ENCODE data around the gene SLC12A8.

SLC12A8 gene

DNA sequence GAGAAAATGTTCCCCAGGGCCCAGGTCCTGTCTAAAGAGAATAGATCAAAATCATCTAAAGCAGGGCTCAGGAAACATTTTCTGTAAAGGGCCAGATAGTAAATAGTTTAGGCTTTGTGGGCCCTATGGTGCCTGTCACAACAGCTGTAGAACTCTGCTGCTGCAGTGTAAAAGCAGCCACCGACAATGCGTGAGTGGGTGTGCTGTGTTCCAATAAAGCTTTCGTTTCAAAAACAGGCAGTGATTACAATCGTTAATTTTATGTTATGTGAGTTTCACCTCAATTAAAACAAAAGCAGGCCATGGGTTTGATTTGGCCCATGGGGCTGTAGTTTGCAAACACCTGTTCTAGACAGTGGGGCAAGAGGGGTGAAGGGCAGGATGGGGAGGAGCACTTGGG, 144.3 kb downstream of the SLC12A8 start:
- Histone ChIP-seq H3F3A (ENCODE audit: low read depth) (no peaks in the 10 kb centered on the region), H3K4me1 (ENCODE audit: insufficient read depth, low read length, poor library complexity, severe bottlenecking) (peaks cover 9% of the 10 kb centered on the region), H3K9me2 (replicated peaks; ENCODE audit: low read depth, low read length) (no peaks in the 10 kb centered on the region), H3K9me3 (ENCODE audit: insufficient read depth, low read depth, low read length) (no peaks in the 10 kb centered on the region), H3K36me3 (ENCODE audit: insufficient read depth, low read length) (no peaks in the 10 kb centered on the region), H4K20me1 (ENCODE audit: insufficient read depth, low read length, poor library complexity, severe bottlenecking) (no peaks in the 10 kb centered on the region), H3K27me3 (ENCODE audit: insufficient read depth, low read length, poor library complexity, severe bottlenecking) (peaks cover 6% of the 10 kb centered on the region), H3K4me2 (ENCODE audit: low read depth, low read length, poor library complexity, severe bottlenecking) (no peak overlapping the region), H2AFZ (ENCODE audit: low read length) (no peak overlapping the region), H3K4me3 (ENCODE audit: low read length, poor library complexity, severe bottlenecking) (no peak overlapping the region), H3K79me2 (ENCODE audit: insufficient read depth, low read length) (no peaks in the 10 kb centered on the region), H3K9ac (ENCODE audit: low read depth, low read length, poor library complexity, severe bottlenecking) (no peak overlapping the region)
- TF ChIP-seq EZH2phosphoT487 (IDR thresholded peaks at IDR 0.05; ENCODE audit: borderline replicate concordance): no peak
- TF ChIP-seq, protein P1, sequence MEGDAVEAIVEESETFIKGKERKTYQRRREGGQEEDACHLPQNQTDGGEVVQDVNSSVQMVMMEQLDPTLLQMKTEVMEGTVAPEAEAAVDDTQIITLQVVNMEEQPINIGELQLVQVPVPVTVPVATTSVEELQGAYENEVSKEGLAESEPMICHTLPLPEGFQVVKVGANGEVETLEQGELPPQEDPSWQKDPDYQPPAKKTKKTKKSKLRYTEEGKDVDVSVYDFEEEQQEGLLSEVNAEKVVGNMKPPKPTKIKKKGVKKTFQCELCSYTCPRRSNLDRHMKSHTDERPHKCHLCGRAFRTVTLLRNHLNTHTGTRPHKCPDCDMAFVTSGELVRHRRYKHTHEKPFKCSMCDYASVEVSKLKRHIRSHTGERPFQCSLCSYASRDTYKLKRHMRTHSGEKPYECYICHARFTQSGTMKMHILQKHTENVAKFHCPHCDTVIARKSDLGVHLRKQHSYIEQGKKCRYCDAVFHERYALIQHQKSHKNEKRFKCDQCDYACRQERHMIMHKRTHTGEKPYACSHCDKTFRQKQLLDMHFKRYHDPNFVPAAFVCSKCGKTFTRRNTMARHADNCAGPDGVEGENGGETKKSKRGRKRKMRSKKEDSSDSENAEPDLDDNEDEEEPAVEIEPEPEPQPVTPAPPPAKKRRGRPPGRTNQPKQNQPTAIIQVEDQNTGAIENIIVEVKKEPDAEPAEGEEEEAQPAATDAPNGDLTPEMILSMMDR (conservative IDR thresholded peaks at IDR 0.05; ENCODE audit: low read length): no peak

DNA sequence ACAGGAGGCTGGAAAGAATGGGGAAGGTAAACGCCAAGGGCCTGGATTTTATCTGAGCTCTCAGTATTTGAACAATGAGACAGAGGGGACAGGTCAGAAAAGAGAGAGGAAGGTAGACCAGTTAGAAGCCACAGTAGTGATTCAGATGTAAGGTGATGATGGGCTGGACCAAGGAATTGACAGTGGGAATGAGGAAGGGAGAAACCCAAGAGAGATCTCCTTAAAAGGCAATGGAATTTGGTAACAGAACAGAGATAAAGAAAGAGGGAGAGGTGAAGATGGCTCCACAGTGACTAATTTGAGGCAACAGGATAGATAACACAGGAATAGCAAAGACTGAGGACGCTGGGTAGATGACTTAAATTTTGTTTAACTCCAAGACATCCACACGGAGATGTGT, 145.3 kb downstream of the SLC12A8 start:
- Histone ChIP-seq H3K9ac (ENCODE audit: low read depth, low read length, poor library complexity, severe bottlenecking) (no peak overlapping the region), H3K27me3 (ENCODE audit: insufficient read depth, low read length, poor library complexity, severe bottlenecking) (peaks cover 10% of the 10 kb centered on the region), H3K4me1 (ENCODE audit: insufficient read depth, low read length, poor library complexity, severe bottlenecking) (peaks cover 9% of the 10 kb centered on the region), H2AFZ (ENCODE audit: low read length) (no peak overlapping the region), H3K4me3 (ENCODE audit: low read length, poor library complexity, severe bottlenecking) (no peak overlapping the region), H4K20me1 (ENCODE audit: insufficient read depth, low read length, poor library complexity, severe bottlenecking) (no peaks in the 10 kb centered on the region), H3K36me3 (ENCODE audit: insufficient read depth, low read length) (no peaks in the 10 kb centered on the region), H3F3A (ENCODE audit: low read depth) (no peaks in the 10 kb centered on the region), H3K4me2 (ENCODE audit: low read depth, low read length, poor library complexity, severe bottlenecking) (no peak overlapping the region), H3K79me2 (ENCODE audit: insufficient read depth, low read length) (no peaks in the 10 kb centered on the region), H3K9me2 (replicated peaks; ENCODE audit: low read depth, low read length) (no peaks in the 10 kb centered on the region), H3K9me3 (ENCODE audit: insufficient read depth, low read depth, low read length) (no peaks in the 10 kb centered on the region)
- TF ChIP-seq EZH2phosphoT487 (IDR thresholded peaks at IDR 0.05; ENCODE audit: borderline replicate concordance): no peak
- TF ChIP-seq, protein P1 (conservative IDR thresholded peaks at IDR 0.05; ENCODE audit: low read length): no peak

DNA sequence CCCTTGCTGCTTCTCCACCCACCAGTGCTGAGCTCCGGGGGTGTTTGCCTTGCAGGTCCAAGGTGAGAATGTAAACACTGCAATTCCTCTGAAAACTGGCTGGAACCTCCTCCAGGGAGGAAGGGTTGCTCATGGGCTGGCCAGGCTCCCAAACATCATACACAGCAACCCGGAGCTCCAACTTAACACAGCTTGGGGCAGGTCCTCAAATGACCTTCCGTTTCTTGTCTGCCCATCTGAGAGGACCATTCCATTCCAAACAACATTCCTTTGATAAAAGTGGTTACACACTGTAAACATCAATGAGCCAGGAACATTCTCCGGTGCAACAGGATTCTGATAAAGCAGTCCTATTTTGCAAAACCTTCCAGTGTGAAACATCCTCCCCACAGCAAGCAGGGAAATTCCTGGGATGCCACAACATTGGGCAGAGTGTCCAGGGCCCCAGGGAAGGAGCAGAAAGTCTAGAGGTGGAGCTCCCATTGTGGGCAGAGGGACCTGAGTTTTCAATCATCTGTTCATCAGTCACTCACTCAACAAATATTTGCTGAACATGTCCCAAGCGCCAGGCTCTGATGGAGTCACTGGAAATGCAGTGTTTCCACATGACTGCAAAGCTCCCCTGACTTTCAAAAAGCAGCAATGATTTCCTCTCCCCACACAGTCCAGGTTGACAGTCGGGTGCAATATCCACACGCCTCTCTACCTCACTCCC, 149.5 kb downstream of the SLC12A8 start:
- no peaks in the 10 kb centered on the region for H3F3A ChIP-seq (ENCODE audit: low read depth)
- H3K4me2 ChIP-seq (ENCODE audit: low read depth, low read length, poor library complexity, severe bottlenecking): no peak overlapping the region
- H3K79me2 ChIP-seq (ENCODE audit: insufficient read depth, low read length): no peaks in the 10 kb centered on the region
- H3K36me3 ChIP-seq (ENCODE audit: insufficient read depth, low read length): no peaks in the 10 kb centered on the region
- H3K9ac ChIP-seq (ENCODE audit: low read depth, low read length, poor library complexity, severe bottlenecking): no peak overlapping the region
- H3K27me3 ChIP-seq (ENCODE audit: insufficient read depth, low read length, poor library complexity, severe bottlenecking): peaks cover 22% of the 10 kb centered on the region
- H3K9me3 ChIP-seq (ENCODE audit: insufficient read depth, low read depth, low read length): no peaks in the 10 kb centered on the region
- TF ChIP-seq, protein P1 (conservative IDR thresholded peaks at IDR 0.05; ENCODE audit: low read length): no peak
- TF ChIP-seq EZH2phosphoT487 (IDR thresholded peaks at IDR 0.05; ENCODE audit: borderline replicate concordance): no peak
- H4K20me1 ChIP-seq (ENCODE audit: insufficient read depth, low read length, poor library complexity, severe bottlenecking): no peaks in the 10 kb centered on the region
- H3K9me2 ChIP-seq (replicated peaks; ENCODE audit: low read depth, low read length): no peaks in the 10 kb centered on the region
- no peak overlapping the region for H2AFZ ChIP-seq (ENCODE audit: low read length)
- H3K4me3 ChIP-seq (ENCODE audit: low read length, poor library complexity, severe bottlenecking): no peak overlapping the region
- no peaks in the 10 kb centered on the region for H3K4me1 ChIP-seq (ENCODE audit: insufficient read depth, low read length, poor library complexity, severe bottlenecking)

All from Loucy (cell line).